ENCODE data around the gene TTC12.

GRCh38 chr11:113311536-113311935 lies 2.8 kb upstream of the TTC12 start:
- TF ChIP-seq POLR2A (IDR thresholded peaks at IDR 0.05) (no peak), CTCF (IDR thresholded peaks at IDR 0.05) (no peak)

All from esophagus squamous epithelium (tissue), 4 donors.